HCT116 (cell line): ENCODE data around the gene SBNO2. TPM values are rescaled to one million over a fixed set of nuclear protein-coding genes. Genes with fewer than 3 reads are reported as not detected.

Experiments
- ATAC-seq: fragments of 200-7000 bp; cut with Tn5 transposase; 2 replicates; pipeline ENCODE4 v1.9.1; 2020; ENCODE audit warnings: mild to moderate bottlenecking, moderate library complexity
- BruUV-seq: library from RNA; stranded (reverse); fragments of 400-500 nt; replicated peaks from 2 replicates; lab custom pipeline; 2021; lab: Mats Ljungman, UMichigan
- CTCF ChIA-PET: fragments of 300-600 bp; sonication (Branson Sonifier 250); formaldehyde crosslinking; loops from one replicate; lab custom pipeline; 2021; ENCODE audit warnings: antibody characterized with exemption; lab: Charles Lee
- POLR2A ChIA-PET: fragments of 300-600, 350-600 bp; sonication (Branson Sonifier 250); formaldehyde crosslinking; loops from one replicate; lab custom pipeline; 2021; ENCODE audit warnings: antibody characterized with exemption; lab: Charles Lee
- RAD21 ChIA-PET, 2 experiments: fragments of 300-600 bp; sonication (Branson Sonifier 250); formaldehyde crosslinking; loops; one replicate each; lab custom pipeline; 2023; ENCODE audit warnings: low total read pairs in 2 of 2; ENCODE audit not compliant: uncharacterized antibody in 2 of 2, unreplicated experiment in 2 of 2, low non-redundant PET in 1 of 2; lab: Charles Lee
- DNase-seq: peaks from one replicate; pipeline ENCODE4 v3.0.0-alpha.2; 2010; ENCODE audit warnings: low read depth, low spot score
- H2AFZ ChIP-seq: fragments of 200-600 bp; shearing (Covaris generic), sonication (generic); 2 replicates; pipeline ENCODE4 v1.6.1; 2017; ENCODE audit warnings: low read depth, mixed run types, mixed read lengths, antibody characterized with exemption, low read length; ENCODE audit not compliant: poor library complexity, severe bottlenecking
- H3K27ac ChIP-seq: 2 replicates; pipeline ENCODE4 v1.5.1; 2012; ENCODE audit warnings: low read depth, low read length
- H3K27me3 ChIP-seq: fragments of 200-600 bp; sonication (generic); 2 replicates; pipeline ENCODE4 v1.6.1; 2016; ENCODE audit warnings: mixed run types, low read length, mixed read lengths; ENCODE audit not compliant: insufficient read depth
- H3K36me3 ChIP-seq, 2 experiments: fragments of 200-500 bp in 1 of 2; fragments of 200-600 bp in 1 of 2; sonication (Bioruptor generic) in 1 of 2; sonication (generic) in 1 of 2; 2 replicates each; pipeline versions ENCODE4 v1.5.1 to v1.6.1; 2014 to 2016; ENCODE audit warnings: low read length in 2 of 2, inconsistent platforms in 1 of 2, mixed read lengths in 1 of 2, mixed run types in 1 of 2; ENCODE audit not compliant: insufficient read depth in 2 of 2, control insufficient read depth in 1 of 2
- H3K4me1 ChIP-seq, 2 experiments: fragments of 200-600 bp in 1 of 2; sonication (generic) in 1 of 2; 2 replicates each; pipeline versions ENCODE4 v1.5.1 to v1.6.1; 2012 to 2017; ENCODE audit warnings: low read length in 2 of 2, inconsistent platforms in 1 of 2, mild to moderate bottlenecking in 1 of 2, mixed read lengths in 1 of 2, mixed run types in 1 of 2, moderate library complexity in 1 of 2; ENCODE audit not compliant: insufficient read depth in 2 of 2, control insufficient read depth in 1 of 2
- H3K4me2 ChIP-seq: fragments of 200-600 bp; sonication (generic); 2 replicates; pipeline ENCODE4 v1.6.1; 2017; ENCODE audit warnings: mixed run types, low read length, mixed read lengths
- H3K4me3 ChIP-seq, 2 experiments: fragments of 200-600 bp in 1 of 2; sonication (generic) in 1 of 2; replicated peaks in 1 of 2; 2 replicates each; pipeline ENCODE4 v1.5.1; 2011 to 2016; ENCODE audit warnings: low read length in 2 of 2, control low read depth in 1 of 2, low read depth in 1 of 2, mild to moderate bottlenecking in 1 of 2, mixed read lengths in 1 of 2, mixed run types in 1 of 2
- H3K79me2 ChIP-seq: fragments of 200-600 bp; sonication (generic); 2 replicates; pipeline ENCODE4 v1.6.1; 2017; ENCODE audit warnings: mild to moderate bottlenecking, mixed run types, low read length, moderate library complexity, mixed read lengths; ENCODE audit not compliant: insufficient read depth
- H3K9ac ChIP-seq: fragments of 200-600 bp; sonication (generic); 2 replicates; pipeline ENCODE4 v1.6.1; 2016; ENCODE audit warnings: low read length, mixed read lengths
- H3K9me2 ChIP-seq: fragments of 200-600 bp; sonication (generic), shearing (Covaris generic); 2 replicates; pipeline ENCODE4 v1.6.1; 2017; ENCODE audit warnings: mixed run types, mild to moderate bottlenecking, moderate library complexity; ENCODE audit not compliant: insufficient read depth
- H3K9me3 ChIP-seq, 2 experiments: fragments of 200-500 bp in 1 of 2; fragments of 200-600 bp in 1 of 2; sonication (Bioruptor generic) in 1 of 2; sonication (generic) in 1 of 2; 2 replicates each; pipeline ENCODE4 v1.6.1; 2014 to 2017; ENCODE audit warnings: low read length in 2 of 2, mixed read lengths in 2 of 2, inconsistent platforms in 1 of 2, low read depth in 1 of 2, mild to moderate bottlenecking in 1 of 2, mixed run types in 1 of 2, moderate library complexity in 1 of 2; ENCODE audit not compliant: control insufficient read depth in 1 of 2, insufficient read depth in 1 of 2
- H4K20me1 ChIP-seq: fragments of 200-600 bp; sonication (generic), shearing (Covaris generic); 2 replicates; pipeline ENCODE4 v1.6.1; 2017; ENCODE audit warnings: mixed run types, mild to moderate bottlenecking, moderate library complexity; ENCODE audit not compliant: insufficient read depth
- ATF3 ChIP-seq: IDR thresholded peaks from 2 replicates; pipeline ENCODE4 v1.6.1; 2012
- CBX3 ChIP-seq: IDR thresholded peaks from 2 replicates; pipeline ENCODE4 v1.6.1; 2012; ENCODE audit warnings: low read depth
- CTCF ChIP-seq, 3 experiments: fragments of 200-600 bp in 1 of 3; sonication (generic) in 1 of 3; IDR thresholded peaks in 2 of 3; conservative IDR thresholded peaks in 1 of 3; 2 replicates each; pipeline ENCODE4 v1.5.1; 2012 to 2017; ENCODE audit warnings: low read depth in 2 of 3, low read length in 2 of 3, antibody characterized with exemption in 1 of 3, borderline replicate concordance in 1 of 3, control low read depth in 1 of 3, mild to moderate bottlenecking in 1 of 3, mixed read lengths in 1 of 3, mixed run types in 1 of 3, moderate library complexity in 1 of 3; ENCODE audit not compliant: insufficient read depth in 1 of 3
- EGR1 ChIP-seq: IDR thresholded peaks from 2 replicates; pipeline ENCODE4 v1.6.1; 2012; ENCODE audit warnings: low read depth
- ELF1 ChIP-seq: IDR thresholded peaks from 2 replicates; pipeline ENCODE4 v1.6.1; 2012; ENCODE audit warnings: low read depth, borderline replicate concordance
- EZH2 ChIP-seq: fragments of 200-600 bp; sonication (generic); IDR thresholded peaks from 2 replicates; pipeline ENCODE4 v1.6.1; 2017; ENCODE audit warnings: antibody characterized with exemption, mixed run types
- EZH2phosphoT487 ChIP-seq: fragments of 200-600 bp; IDR thresholded peaks from 2 replicates; pipeline ENCODE4 v1.6.1; 2018; ENCODE audit warnings: antibody characterized with exemption, borderline replicate concordance
- FOSL1 ChIP-seq: IDR thresholded peaks from 2 replicates; pipeline ENCODE4 v1.6.1; 2012; ENCODE audit warnings: low read depth
- JUND ChIP-seq: IDR thresholded peaks from 2 replicates; pipeline ENCODE4 v1.6.1; 2012
- MAX ChIP-seq: IDR thresholded peaks from 2 replicates; pipeline ENCODE4 v1.6.1; 2012
- POLR2A ChIP-seq: IDR thresholded peaks from 2 replicates; pipeline ENCODE4 v1.7.0; 2011; ENCODE audit warnings: borderline replicate concordance; ENCODE audit not compliant: insufficient read depth, insufficient read length; ENCODE audit errors: extremely low read depth
- POLR2AphosphoS5 ChIP-seq: IDR thresholded peaks from 2 replicates; pipeline ENCODE4 v1.6.1; 2011; ENCODE audit warnings: mild to moderate bottlenecking, low read depth, low read length, moderate library complexity
- RAD21 ChIP-seq: IDR thresholded peaks from 2 replicates; pipeline ENCODE4 v1.6.1; 2012; ENCODE audit warnings: low read depth, mild to moderate bottlenecking
- REST ChIP-seq: IDR thresholded peaks from 2 replicates; pipeline ENCODE4 v1.6.1; 2012; ENCODE audit warnings: low read depth
- SIN3A ChIP-seq: IDR thresholded peaks from 2 replicates; pipeline ENCODE4 v1.6.1; 2012; ENCODE audit warnings: low read depth
- SP1 ChIP-seq: IDR thresholded peaks from 2 replicates; pipeline ENCODE4 v1.6.1; 2012; ENCODE audit warnings: low read depth
- TCF7L2 ChIP-seq: IDR thresholded peaks from 2 replicates; pipeline ENCODE4 v1.7.0; 2011; ENCODE audit warnings: borderline replicate concordance, inconsistent platforms; ENCODE audit not compliant: insufficient read depth, insufficient read length; ENCODE audit errors: extremely low read depth
- YY1 ChIP-seq: IDR thresholded peaks from 2 replicates; pipeline ENCODE4 v1.6.1; 2011; ENCODE audit warnings: low read length, low read depth, moderate library complexity, mild to moderate bottlenecking; ENCODE audit not compliant: insufficient replicate concordance; ENCODE audit errors: extremely low read depth
- ZFX ChIP-seq: fragments of 450-650 bp; IDR thresholded peaks from 2 replicates; pipeline ENCODE4 v1.6.1; 2017
- ZNF274 ChIP-seq: fragments of 200-500 bp; sonication (Bioruptor generic); IDR thresholded peaks from 2 replicates; pipeline ENCODE4 v1.6.1; 2014; ENCODE audit warnings: mild to moderate bottlenecking, low read depth, low read length, inconsistent platforms
- intact Hi-C: fragments of 100-400 bp; cut with micrococcal nuclease; formaldehyde crosslinking; loops from 2 replicates; pipeline ENCODE4 v1.10.0; 2022
- total RNA-seq: library from RNA; stranded (reverse); gene quantifications from one replicate; pipeline ENCODE4 v1.2.1, GENCODE V29; 2021; ENCODE audit not compliant: unreplicated experiment

SBNO2 gene
- total RNA-seq, 1 experiment from 2014 or later, result 66.4 TPM

- ATAC-seq (no peak), DNase-seq (no peak)
- Histone ChIP-seq H3K9me3 (no peaks in the 10 kb centered on the region), H4K20me1 (no peaks in the 10 kb centered on the region), H2AFZ (no peak overlapping the region), H3K9me2 (no peaks in the 10 kb centered on the region), H3K4me3 (no peak overlapping the region), H3K4me1 (peaks cover 16 to 23% of the 10 kb centered on the region in 2 experiments), H3K9ac (no peak overlapping the region), H3K36me3 (peaks cover 7 to 28% of the 10 kb centered on the region in 2 experiments; a peak in 3 of 4 replicates), H3K27ac (no peak overlapping the region), H3K79me2 (no peaks in the 10 kb centered on the region), H3K27me3 (no peaks in the 10 kb centered on the region), H3K4me2 (no peak overlapping the region)
- ChIA-PET CTCF (no interaction called here), POLR2A (no interaction called here), RAD21 (no interaction called here)
- intact Hi-C loops, result no loop called here
- no TSS peak for BruUV-seq
- no peak for TF ChIP-seq MAX
- no peak for TF ChIP-seq YY1
- TF ChIP-seq TCF7L2, result no peak
- no peak for TF ChIP-seq FOSL1
- TF ChIP-seq EZH2phosphoT487, result no peak
- no peak for TF ChIP-seq CTCF (IDR thresholded peaks at IDR 0.05 in 2 of 3, conservative IDR thresholded peaks at IDR 0.05 in 1 of 3; ENCODE audit: borderline replicate concordance in 1 of 3, insufficient read depth in 1 of 3, low read depth in 2 of 3, low read length in 2 of 3)
- no peak for TF ChIP-seq POLR2AphosphoS5
- no peak for TF ChIP-seq REST
- no peak for TF ChIP-seq SIN3A
- no peak for TF ChIP-seq POLR2A
- TF ChIP-seq EGR1, result no peak
- no peak for TF ChIP-seq SP1
- no peak for TF ChIP-seq JUND
- TF ChIP-seq EZH2, result no peak
- TF ChIP-seq ATF3, result no peak
- TF ChIP-seq ZNF274, result no peak
- TF ChIP-seq CBX3, result no peak
- no peak for TF ChIP-seq RAD21
- TF ChIP-seq ZFX, result no peak
- no peak for TF ChIP-seq ELF1
Observed at GRCh38 chr19:1116726-1117581, 57.1 kb downstream of the SBNO2 start.
